LNCAP (cell line): ENCODE results near the gene TMTC1.

Experiments used
- CTCF ChIP-seq: fragments of 450-650 bp; IDR thresholded peaks from 2 replicates; pipeline ENCODE4 v1.5.1; 2017; ENCODE audit warnings: mild to moderate bottlenecking

TMTC1 gene

GRCh38 chr12:29735604-29736003 lies 48.1 kb downstream of the TMTC1 start:
- no peak for TF ChIP-seq CTCF

- TF ChIP-seq CTCF = no peak
Observed at GRCh38 chr12:29734734-29735133, 49.0 kb downstream of the TMTC1 start.

- no peak for TF ChIP-seq CTCF
Observed at GRCh38 chr12:29734305-29734704, 49.4 kb downstream of the TMTC1 start.

GRCh38 chr12:29733501-29733900 lies 50.2 kb downstream of the TMTC1 start:
- TF ChIP-seq CTCF = no peak

GRCh38 chr12:29733060-29733459 lies 50.7 kb downstream of the TMTC1 start:
- no peak for TF ChIP-seq CTCF

- TF ChIP-seq CTCF = no peak
Observed at GRCh38 chr12:29732593-29732992, 51.1 kb downstream of the TMTC1 start.

GRCh38 chr12:29732191-29732590 lies 51.6 kb downstream of the TMTC1 start:
- no peak for TF ChIP-seq CTCF

- no peak for TF ChIP-seq CTCF
Observed at GRCh38 chr12:29731591-29731990, 52.2 kb downstream of the TMTC1 start.
